ENCODE measurements around the gene CDC6. TPM values are rescaled to one million over a fixed set of nuclear protein-coding genes. Genes with fewer than 3 reads are reported as not detected.

CDC6 gene
- total RNA-seq, 1 experiment from 2014 or later: 44.9 TPM

- POLR2A ChIA-PET (ENCODE audit: unreplicated experiment): interaction anchor here (0.6 kb wide), 2 partner anchors 14 to 532 kb away, joined by 3 to 4 read pairs; no protein-coding TSS in a partner anchor
- TF ChIP-seq CTCF (conservative IDR thresholded peaks at IDR 0.05) (peak; percentile 71), EZH2 (IDR thresholded peaks at IDR 0.05; ENCODE audit: low read depth) (no peak)
- intact Hi-C loops (cut with micrococcal nuclease; ENCODE audit: unreplicated experiment): loop anchor here (2.0 to 10.0 kb wide), 2 partner anchors 15 to 293 kb away; no protein-coding TSS in a partner anchor
- Histone ChIP-seq H3K27me3 (ENCODE audit: insufficient read depth, low read depth) (no peaks in the 10 kb centered on the region), H3K36me3 (ENCODE audit: low read depth) (no peaks in the 10 kb centered on the region), H3K4me3 (peak overlapping the region; percentile 99), H3F3A (ENCODE audit: insufficient read depth, low read depth) (peaks cover 35% of the 10 kb centered on the region), H3K9me2 (ENCODE audit: insufficient read depth) (no peaks in the 10 kb centered on the region), H2AFZ (peak overlapping the region; percentile 97), H3K9me3 (ENCODE audit: insufficient read depth, low read depth) (no peaks in the 10 kb centered on the region), H3K79me2 (ENCODE audit: low read depth) (peaks cover 43% of the 10 kb centered on the region), H4K20me1 (ENCODE audit: insufficient read depth) (peaks cover 6% of the 10 kb centered on the region), H3K4me1 (replicated peaks; ENCODE audit: insufficient read depth) (peaks cover 85% of the 10 kb centered on the region), H3K27ac (peak overlapping the region; percentile 75), H3K4me2 (peak overlapping the region; percentile 99)
- CTCF ChIA-PET: interaction anchor here (0.6 to 1.3 kb wide), 5 partner anchors 14 to 159 kb away, joined by 3 to 11 read pairs (median 6); partner anchors contain the start of gene CDC6
- BruUV-seq (replicated peaks): TSS peak; percentile 83
- peak in 1 of 2 experiments; percentile 65 for DNase-seq
These were observed 29.7 kb downstream of the CDC6 start for GRCh38 chr17:40317345-40317873.

GRCh38 chr17:40317880-40318829 is 30.5 kb downstream of the CDC6 start:
- no peaks in the 10 kb centered on the region for H3K36me3 ChIP-seq (ENCODE audit: low read depth)
- peak overlapping the region; percentile 99 for H3K4me2 ChIP-seq
- POLR2A ChIA-PET (ENCODE audit: unreplicated experiment): interaction anchor here (0.6 kb wide), 2 partner anchors 14 to 532 kb away, joined by 3 to 4 read pairs; no protein-coding TSS in a partner anchor
- peak overlapping the region; percentile 99 for H3K4me3 ChIP-seq
- TF ChIP-seq EZH2 (IDR thresholded peaks at IDR 0.05; ENCODE audit: low read depth) (no peak), CTCF (conservative IDR thresholded peaks at IDR 0.05) (no peak)
- no peaks in the 10 kb centered on the region for H3K9me2 ChIP-seq (ENCODE audit: insufficient read depth)
- H3K79me2 ChIP-seq (ENCODE audit: low read depth): peaks cover 51% of the 10 kb centered on the region
- intact Hi-C loops (cut with micrococcal nuclease; ENCODE audit: unreplicated experiment): loop anchor here (2.0 to 10.0 kb wide), 3 partner anchors 15 to 293 kb away; no protein-coding TSS in a partner anchor
- CTCF ChIA-PET: interaction anchor here (0.6 to 1.3 kb wide), 4 partner anchors 13 to 158 kb away, joined by 3 to 10 read pairs (median 4); partner anchors contain the start of gene CDC6
- H4K20me1 ChIP-seq (ENCODE audit: insufficient read depth): peaks cover 9% of the 10 kb centered on the region
- H3F3A ChIP-seq (ENCODE audit: insufficient read depth, low read depth): peaks cover 31% of the 10 kb centered on the region
- peaks cover 85% of the 10 kb centered on the region for H3K4me1 ChIP-seq (replicated peaks; ENCODE audit: insufficient read depth)
- TSS peak; percentile 55 for BruUV-seq (replicated peaks)
- H2AFZ ChIP-seq: peak overlapping the region; percentile 97
- no peaks in the 10 kb centered on the region for H3K27me3 ChIP-seq (ENCODE audit: insufficient read depth, low read depth)
- peak; percentile 88 to 90 for DNase-seq
- H3K27ac ChIP-seq: peak overlapping the region; percentile 75
- H3K9me3 ChIP-seq (ENCODE audit: insufficient read depth, low read depth): no peaks in the 10 kb centered on the region

DNA sequence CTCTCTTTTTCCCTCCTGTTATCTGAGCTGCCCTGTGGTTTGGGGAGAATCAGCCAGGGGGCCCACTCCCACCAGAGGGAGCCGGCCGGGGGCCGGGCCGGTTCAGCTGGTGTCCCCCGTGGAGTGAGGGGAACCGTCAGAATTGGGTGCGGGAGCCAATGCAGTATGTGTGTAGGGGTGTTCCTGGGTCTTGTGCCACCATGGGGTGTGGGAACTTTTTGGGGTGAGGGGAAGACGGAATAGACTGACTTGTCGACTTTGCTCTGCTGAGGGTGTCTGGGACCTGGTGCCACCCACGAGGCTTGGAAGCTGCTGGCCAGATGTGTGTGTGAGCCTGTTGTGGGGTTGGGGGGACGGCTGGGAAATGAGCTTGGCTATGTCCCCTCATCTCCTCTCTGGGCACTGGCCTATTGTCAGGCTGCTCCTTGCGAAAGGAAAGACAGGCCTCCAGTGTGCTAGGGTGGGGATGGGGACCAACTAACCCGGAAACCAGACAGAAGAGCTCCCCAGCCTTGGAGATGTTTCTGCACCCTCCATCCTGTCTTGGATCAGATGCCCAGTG is 31.2 kb downstream of the CDC6 start:
- H3K4me1 ChIP-seq (replicated peaks; ENCODE audit: insufficient read depth): peaks cover 85% of the 10 kb centered on the region
- H3K4me2 ChIP-seq: peak overlapping the region; percentile 99
- H3F3A ChIP-seq (ENCODE audit: insufficient read depth, low read depth): peaks cover 28% of the 10 kb centered on the region
- no peaks in the 10 kb centered on the region for H3K9me3 ChIP-seq (ENCODE audit: insufficient read depth, low read depth)
- H2AFZ ChIP-seq: peak overlapping the region; percentile 97
- peaks cover 10% of the 10 kb centered on the region for H4K20me1 ChIP-seq (ENCODE audit: insufficient read depth)
- DNase-seq: no peak
- TF ChIP-seq EZH2 (IDR thresholded peaks at IDR 0.05; ENCODE audit: low read depth): no peak
- no peak for TF ChIP-seq CTCF (conservative IDR thresholded peaks at IDR 0.05)
- H3K9me2 ChIP-seq (ENCODE audit: insufficient read depth): no peaks in the 10 kb centered on the region
- ChIA-PET POLR2A (ENCODE audit: unreplicated experiment) (no interaction called here), CTCF (interaction anchor here (0.6 kb wide), 1 partner anchor 14 kb away, joined by 3 read pairs; no protein-coding TSS in a partner anchor)
- H3K27ac ChIP-seq: no peak overlapping the region
- H3K4me3 ChIP-seq: peak overlapping the region; percentile 99
- H3K79me2 ChIP-seq (ENCODE audit: low read depth): peaks cover 58% of the 10 kb centered on the region
- H3K36me3 ChIP-seq (ENCODE audit: low read depth): no peaks in the 10 kb centered on the region
- intact Hi-C loops (cut with micrococcal nuclease; ENCODE audit: unreplicated experiment): loop anchor here (2.0 to 10.0 kb wide), 2 partner anchors 22 to 294 kb away; no protein-coding TSS in a partner anchor
- BruUV-seq (replicated peaks): no TSS peak
- H3K27me3 ChIP-seq (ENCODE audit: insufficient read depth, low read depth): no peaks in the 10 kb centered on the region
